ENCODE data around the gene LSAMP.

DNA sequence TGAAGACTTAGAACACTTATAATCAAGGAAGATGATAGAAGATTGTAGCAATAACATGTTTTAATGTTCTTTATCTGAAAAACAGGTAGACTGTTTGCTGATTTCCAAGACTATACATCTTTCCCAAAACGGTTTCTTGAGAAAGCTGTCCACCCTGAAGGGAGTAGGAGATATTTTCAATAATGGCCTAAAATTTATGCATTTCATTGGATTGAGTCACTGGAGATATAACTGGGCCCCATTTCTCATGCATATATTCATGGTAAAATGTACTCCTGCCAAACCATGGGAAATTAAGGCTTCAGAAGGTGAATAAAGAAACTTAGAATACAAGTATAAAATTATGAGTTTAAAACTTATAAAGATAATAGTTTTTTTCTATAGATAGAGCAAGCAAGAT, 143.9 kb downstream of the LSAMP start:
- no peak for TF ChIP-seq CTCF (IDR thresholded peaks at IDR 0.05)
- no peak for TF ChIP-seq EP300 (IDR thresholded peaks at IDR 0.05)
- TF ChIP-seq POLR2A (IDR thresholded peaks at IDR 0.05; ENCODE audit: low read depth): no peak
- TF ChIP-seq POLR2AphosphoS5 (IDR thresholded peaks at IDR 0.05): no peak

All from esophagus muscularis mucosa (tissue), 4 donors.